ENCODE data around the gene MAN2B1. TPM values are rescaled to one million over a fixed set of nuclear protein-coding genes. Genes with fewer than 3 reads are reported as not detected.

Gene MAN2B1
- total and polyA plus RNA-seq, 2 experiments from 2014 or later, result 33.2 to 60.8 TPM

DNA sequence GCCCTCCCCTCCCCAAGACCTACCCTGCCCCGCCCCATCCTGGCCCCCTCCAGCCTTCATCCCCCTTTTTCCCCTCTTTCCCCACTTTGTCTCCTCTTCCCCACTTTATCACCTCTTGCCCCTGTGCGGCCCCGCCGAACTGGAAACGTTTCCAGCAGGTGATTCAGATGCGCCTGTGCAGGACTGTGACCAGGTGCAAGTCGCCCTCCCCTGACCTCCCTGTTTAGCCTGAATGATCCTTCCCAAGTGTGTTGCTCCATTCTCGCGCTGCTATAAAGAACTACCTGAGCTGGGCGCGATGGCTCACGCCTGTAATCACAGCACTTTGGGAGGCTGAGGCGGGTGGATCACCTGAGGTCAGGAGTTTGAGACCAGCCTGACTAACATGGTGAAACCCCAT lies 29.9 kb downstream of the MAN2B1 start (continued):
- TF ChIP-seq, protein P1, sequence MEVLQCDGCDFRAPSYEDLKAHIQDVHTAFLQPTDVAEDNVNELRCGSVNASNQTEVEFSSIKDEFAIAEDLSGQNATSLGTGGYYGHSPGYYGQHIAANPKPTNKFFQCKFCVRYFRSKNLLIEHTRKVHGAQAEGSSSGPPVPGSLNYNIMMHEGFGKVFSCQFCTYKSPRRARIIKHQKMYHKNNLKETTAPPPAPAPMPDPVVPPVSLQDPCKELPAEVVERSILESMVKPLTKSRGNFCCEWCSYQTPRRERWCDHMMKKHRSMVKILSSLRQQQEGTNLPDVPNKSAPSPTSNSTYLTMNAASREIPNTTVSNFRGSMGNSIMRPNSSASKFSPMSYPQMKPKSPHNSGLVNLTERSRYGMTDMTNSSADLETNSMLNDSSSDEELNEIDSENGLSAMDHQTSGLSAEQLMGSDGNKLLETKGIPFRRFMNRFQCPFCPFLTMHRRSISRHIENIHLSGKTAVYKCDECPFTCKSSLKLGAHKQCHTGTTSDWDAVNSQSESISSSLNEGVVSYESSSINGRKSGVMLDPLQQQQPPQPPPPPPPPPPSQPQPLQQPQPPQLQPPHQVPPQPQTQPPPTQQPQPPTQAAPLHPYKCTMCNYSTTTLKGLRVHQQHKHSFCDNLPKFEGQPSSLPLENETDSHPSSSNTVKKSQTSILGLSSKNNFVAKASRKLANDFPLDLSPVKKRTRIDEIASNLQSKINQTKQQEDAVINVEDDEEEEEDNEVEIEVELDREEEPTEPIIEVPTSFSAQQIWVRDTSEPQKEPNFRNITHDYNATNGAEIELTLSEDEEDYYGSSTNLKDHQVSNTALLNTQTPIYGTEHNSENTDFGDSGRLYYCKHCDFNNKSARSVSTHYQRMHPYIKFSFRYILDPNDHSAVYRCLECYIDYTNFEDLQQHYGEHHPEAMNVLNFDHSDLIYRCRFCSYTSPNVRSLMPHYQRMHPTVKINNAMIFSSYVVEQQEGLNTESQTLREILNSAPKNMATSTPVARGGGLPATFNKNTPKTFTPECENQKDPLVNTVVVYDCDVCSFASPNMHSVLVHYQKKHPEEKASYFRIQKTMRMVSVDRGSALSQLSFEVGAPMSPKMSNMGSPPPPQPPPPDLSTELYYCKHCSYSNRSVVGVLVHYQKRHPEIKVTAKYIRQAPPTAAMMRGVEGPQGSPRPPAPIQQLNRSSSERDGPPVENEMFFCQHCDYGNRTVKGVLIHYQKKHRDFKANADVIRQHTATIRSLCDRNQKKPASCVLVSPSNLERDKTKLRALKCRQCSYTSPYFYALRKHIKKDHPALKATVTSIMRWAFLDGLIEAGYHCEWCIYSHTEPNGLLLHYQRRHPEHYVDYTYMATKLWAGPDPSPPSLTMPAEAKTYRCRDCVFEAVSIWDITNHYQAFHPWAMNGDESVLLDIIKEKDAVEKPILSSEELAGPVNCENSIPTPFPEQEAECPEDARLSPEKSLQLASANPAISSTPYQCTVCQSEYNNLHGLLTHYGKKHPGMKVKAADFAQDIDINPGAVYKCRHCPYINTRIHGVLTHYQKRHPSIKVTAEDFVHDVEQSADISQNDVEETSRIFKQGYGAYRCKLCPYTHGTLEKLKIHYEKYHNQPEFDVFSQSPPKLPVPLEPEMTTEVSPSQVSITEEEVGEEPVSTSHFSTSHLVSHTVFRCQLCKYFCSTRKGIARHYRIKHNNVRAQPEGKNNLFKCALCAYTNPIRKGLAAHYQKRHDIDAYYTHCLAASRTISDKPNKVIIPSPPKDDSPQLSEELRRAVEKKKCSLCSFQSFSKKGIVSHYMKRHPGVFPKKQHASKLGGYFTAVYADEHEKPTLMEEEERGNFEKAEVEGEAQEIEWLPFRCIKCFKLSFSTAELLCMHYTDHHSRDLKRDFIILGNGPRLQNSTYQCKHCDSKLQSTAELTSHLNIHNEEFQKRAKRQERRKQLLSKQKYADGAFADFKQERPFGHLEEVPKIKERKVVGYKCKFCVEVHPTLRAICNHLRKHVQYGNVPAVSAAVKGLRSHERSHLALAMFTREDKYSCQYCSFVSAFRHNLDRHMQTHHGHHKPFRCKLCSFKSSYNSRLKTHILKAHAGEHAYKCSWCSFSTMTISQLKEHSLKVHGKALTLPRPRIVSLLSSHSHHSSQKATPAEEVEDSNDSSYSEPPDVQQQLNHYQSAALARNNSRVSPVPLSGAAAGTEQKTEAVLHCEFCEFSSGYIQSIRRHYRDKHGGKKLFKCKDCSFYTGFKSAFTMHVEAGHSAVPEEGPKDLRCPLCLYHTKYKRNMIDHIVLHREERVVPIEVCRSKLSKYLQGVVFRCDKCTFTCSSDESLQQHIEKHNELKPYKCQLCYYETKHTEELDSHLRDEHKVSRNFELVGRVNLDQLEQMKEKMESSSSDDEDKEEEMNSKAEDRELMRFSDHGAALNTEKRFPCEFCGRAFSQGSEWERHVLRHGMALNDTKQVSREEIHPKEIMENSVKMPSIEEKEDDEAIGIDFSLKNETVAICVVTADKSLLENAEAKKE (CRISPR knock-in tag; IDR thresholded peaks at IDR 0.05), result no peak
- TF ChIP-seq POLR2AphosphoS5 (IDR thresholded peaks at IDR 0.05; ENCODE audit: low read depth), result no peak
- TF ChIP-seq, protein P2, sequence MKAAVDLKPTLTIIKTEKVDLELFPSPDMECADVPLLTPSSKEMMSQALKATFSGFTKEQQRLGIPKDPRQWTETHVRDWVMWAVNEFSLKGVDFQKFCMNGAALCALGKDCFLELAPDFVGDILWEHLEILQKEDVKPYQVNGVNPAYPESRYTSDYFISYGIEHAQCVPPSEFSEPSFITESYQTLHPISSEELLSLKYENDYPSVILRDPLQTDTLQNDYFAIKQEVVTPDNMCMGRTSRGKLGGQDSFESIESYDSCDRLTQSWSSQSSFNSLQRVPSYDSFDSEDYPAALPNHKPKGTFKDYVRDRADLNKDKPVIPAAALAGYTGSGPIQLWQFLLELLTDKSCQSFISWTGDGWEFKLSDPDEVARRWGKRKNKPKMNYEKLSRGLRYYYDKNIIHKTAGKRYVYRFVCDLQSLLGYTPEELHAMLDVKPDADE (IDR thresholded peaks at IDR 0.05), result no peak
- TF ChIP-seq CREB1 (CRISPR knock-in tag; IDR thresholded peaks at IDR 0.05; ENCODE audit: low read depth), result no peak
- TF ChIP-seq NANOG (IDR thresholded peaks at IDR 0.05; ENCODE audit: borderline replicate concordance), result no peak

DNA sequence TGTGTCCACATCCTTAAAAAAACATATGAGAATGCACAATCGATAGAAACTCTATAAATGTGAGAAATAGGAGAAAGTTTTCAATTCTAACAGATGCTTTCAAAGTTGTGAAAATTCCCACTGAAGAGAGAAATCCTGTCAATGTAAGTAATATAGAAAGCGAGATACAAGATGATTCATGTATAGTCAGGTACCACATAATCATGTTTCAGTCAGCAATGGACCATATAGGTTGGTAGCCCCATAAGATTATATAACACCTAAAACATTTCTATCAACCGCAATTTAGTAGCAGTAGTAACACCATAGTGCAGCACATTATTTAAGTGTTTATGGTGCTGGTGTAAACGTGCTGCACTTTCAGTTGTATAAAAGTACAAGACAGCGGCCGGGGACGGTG lies 37.3 kb downstream of the MAN2B1 start:
- 0 out of 2 replicates have a peak, but pooled peaks cover 4% of the 10 kb centered on the region for H3F3A ChIP-seq (replicated peaks; ENCODE audit: low read depth)
- no peak overlapping the region for H3K4me3 Mint-ChIP-seq
- ATAC-seq (no peak), DNase-seq (ENCODE audit: low spot score) (no peak)
- H4K20me1 ChIP-seq (replicated peaks; ENCODE audit: insufficient read depth), result no peaks in the 10 kb centered on the region
- no peak overlapping the region for H3K4me3 ChIP-seq
- peaks cover 60% of the 10 kb centered on the region for H3K9me3 Mint-ChIP-seq
- no peak overlapping the region for H3K4me2 ChIP-seq
- H3K27me3 Mint-ChIP-seq (ENCODE audit: insufficient read depth, low read depth, poor library complexity), result peaks cover 3% of the 10 kb centered on the region
- peaks cover 55% of the 10 kb centered on the region for H3K36me3 ChIP-seq (ENCODE audit: insufficient read depth)
- no peak overlapping the region for H2AFZ ChIP-seq
- no peaks in the 10 kb centered on the region for H3K79me2 ChIP-seq (replicated peaks; ENCODE audit: insufficient read depth)
- H3K9me2 ChIP-seq (ENCODE audit: insufficient read depth), result peaks cover 3% of the 10 kb centered on the region; the same call in 1 of the 2 replicates
- H3K27me3 ChIP-seq (ENCODE audit: insufficient read depth), result no peaks in the 10 kb centered on the region
- H3K4me1 ChIP-seq (ENCODE audit: insufficient read depth), result no peaks in the 10 kb centered on the region
- H3K36me3 Mint-ChIP-seq (ENCODE audit: low read depth), result peaks cover 80% of the 10 kb centered on the region
- no peaks in the 10 kb centered on the region for H3K4me1 Mint-ChIP-seq
- no peak overlapping the region for H3K27ac Mint-ChIP-seq
- H3K27ac ChIP-seq (ENCODE audit: low read depth), result no peak overlapping the region
- TF ChIP-seq JUNB (IDR thresholded peaks at IDR 0.05; ENCODE audit: unreplicated experiment), result no peak
- no peak for TF ChIP-seq ZNF331 (CRISPR knock-in tag; IDR thresholded peaks at IDR 0.05; ENCODE audit: low read depth)
- TF ChIP-seq NANOG (IDR thresholded peaks at IDR 0.05; ENCODE audit: borderline replicate concordance), result no peak
- no peak for TF ChIP-seq STAT1 (IDR thresholded peaks at IDR 0.05; ENCODE audit: unreplicated experiment)
- TF ChIP-seq, protein P2 (IDR thresholded peaks at IDR 0.05), result no peak
- no peak for TF ChIP-seq CREB1 (CRISPR knock-in tag; IDR thresholded peaks at IDR 0.05; ENCODE audit: low read depth)
- TF ChIP-seq, protein P3, sequence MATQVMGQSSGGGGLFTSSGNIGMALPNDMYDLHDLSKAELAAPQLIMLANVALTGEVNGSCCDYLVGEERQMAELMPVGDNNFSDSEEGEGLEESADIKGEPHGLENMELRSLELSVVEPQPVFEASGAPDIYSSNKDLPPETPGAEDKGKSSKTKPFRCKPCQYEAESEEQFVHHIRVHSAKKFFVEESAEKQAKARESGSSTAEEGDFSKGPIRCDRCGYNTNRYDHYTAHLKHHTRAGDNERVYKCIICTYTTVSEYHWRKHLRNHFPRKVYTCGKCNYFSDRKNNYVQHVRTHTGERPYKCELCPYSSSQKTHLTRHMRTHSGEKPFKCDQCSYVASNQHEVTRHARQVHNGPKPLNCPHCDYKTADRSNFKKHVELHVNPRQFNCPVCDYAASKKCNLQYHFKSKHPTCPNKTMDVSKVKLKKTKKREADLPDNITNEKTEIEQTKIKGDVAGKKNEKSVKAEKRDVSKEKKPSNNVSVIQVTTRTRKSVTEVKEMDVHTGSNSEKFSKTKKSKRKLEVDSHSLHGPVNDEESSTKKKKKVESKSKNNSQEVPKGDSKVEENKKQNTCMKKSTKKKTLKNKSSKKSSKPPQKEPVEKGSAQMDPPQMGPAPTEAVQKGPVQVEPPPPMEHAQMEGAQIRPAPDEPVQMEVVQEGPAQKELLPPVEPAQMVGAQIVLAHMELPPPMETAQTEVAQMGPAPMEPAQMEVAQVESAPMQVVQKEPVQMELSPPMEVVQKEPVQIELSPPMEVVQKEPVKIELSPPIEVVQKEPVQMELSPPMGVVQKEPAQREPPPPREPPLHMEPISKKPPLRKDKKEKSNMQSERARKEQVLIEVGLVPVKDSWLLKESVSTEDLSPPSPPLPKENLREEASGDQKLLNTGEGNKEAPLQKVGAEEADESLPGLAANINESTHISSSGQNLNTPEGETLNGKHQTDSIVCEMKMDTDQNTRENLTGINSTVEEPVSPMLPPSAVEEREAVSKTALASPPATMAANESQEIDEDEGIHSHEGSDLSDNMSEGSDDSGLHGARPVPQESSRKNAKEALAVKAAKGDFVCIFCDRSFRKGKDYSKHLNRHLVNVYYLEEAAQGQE (IDR thresholded peaks at IDR 0.05; ENCODE audit: unreplicated experiment), result no peak
- TF ChIP-seq ZNF114 (CRISPR knock-in tag; IDR thresholded peaks at IDR 0.05), result no peak
- no peak for TF ChIP-seq EZH2phosphoT487 (IDR thresholded peaks at IDR 0.05; ENCODE audit: unreplicated experiment)
- TF ChIP-seq, protein P4, sequence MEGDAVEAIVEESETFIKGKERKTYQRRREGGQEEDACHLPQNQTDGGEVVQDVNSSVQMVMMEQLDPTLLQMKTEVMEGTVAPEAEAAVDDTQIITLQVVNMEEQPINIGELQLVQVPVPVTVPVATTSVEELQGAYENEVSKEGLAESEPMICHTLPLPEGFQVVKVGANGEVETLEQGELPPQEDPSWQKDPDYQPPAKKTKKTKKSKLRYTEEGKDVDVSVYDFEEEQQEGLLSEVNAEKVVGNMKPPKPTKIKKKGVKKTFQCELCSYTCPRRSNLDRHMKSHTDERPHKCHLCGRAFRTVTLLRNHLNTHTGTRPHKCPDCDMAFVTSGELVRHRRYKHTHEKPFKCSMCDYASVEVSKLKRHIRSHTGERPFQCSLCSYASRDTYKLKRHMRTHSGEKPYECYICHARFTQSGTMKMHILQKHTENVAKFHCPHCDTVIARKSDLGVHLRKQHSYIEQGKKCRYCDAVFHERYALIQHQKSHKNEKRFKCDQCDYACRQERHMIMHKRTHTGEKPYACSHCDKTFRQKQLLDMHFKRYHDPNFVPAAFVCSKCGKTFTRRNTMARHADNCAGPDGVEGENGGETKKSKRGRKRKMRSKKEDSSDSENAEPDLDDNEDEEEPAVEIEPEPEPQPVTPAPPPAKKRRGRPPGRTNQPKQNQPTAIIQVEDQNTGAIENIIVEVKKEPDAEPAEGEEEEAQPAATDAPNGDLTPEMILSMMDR (conservative IDR thresholded peaks at IDR 0.05; ENCODE audit: low read depth in 2 of 2), result no peak
